BJ (cell line): ENCODE results near the gene CCDC40. TPM values are rescaled to one million over a fixed set of nuclear protein-coding genes. Genes with fewer than 3 reads are reported as not detected.

ENCODE experiments used
- CTCF ChIA-PET: fragments of 350-600 bp; formaldehyde crosslinking; extraction: SDS; loops from one replicate; lab custom pipeline; 2021; ENCODE audit warnings: antibody characterized with exemption, inconsistent platforms; lab: Yijun Ruan, JAX
- POLR2A ChIA-PET: fragments of 300-600 bp; sonication (Branson Sonifier 250); formaldehyde crosslinking; extraction: SDS; loops from one replicate; lab custom pipeline; 2021; ENCODE audit warnings: antibody characterized with exemption; lab: Charles Lee
- DNase-seq: peaks from one replicate; pipeline ENCODE4 v3.0.0-alpha.2; 2011; ENCODE audit warnings: low read depth
- H3K27me3 ChIP-seq: 2 replicates; pipeline ENCODE4 v1.6.0; 2011; ENCODE audit warnings: low read length; ENCODE audit not compliant: control insufficient read depth, insufficient read depth
- H3K36me3 ChIP-seq: 2 replicates; pipeline ENCODE4 v1.5.1; 2011; ENCODE audit warnings: low read length; ENCODE audit not compliant: control insufficient read depth, insufficient read depth
- H3K4me3 ChIP-seq: 2 replicates; pipeline ENCODE4 v1.5.1; 2011; ENCODE audit warnings: low read depth, mild to moderate bottlenecking, control low read depth, low read length
- CTCF ChIP-seq: IDR thresholded peaks from 2 replicates; pipeline ENCODE4 v1.5.1; 2011; ENCODE audit warnings: low read depth, mild to moderate bottlenecking, control low read depth, inconsistent platforms, low read length, moderate library complexity; ENCODE audit not compliant: insufficient read depth
- polyA plus RNA-seq: library from polyadenylated mRNA; depleted of rRNA; stranded (reverse); fragments of >200 nt; gene quantifications from 2 replicates; pipeline ENCODE4 v1.2.3, GENCODE V29; 2011

Gene CCDC40
- polyA plus RNA-seq, 1 experiment, result 3.1 TPM

- Histone ChIP-seq H3K36me3 (no peaks in the 10 kb centered on the region; the same call in none of the 2 replicates), H3K4me3 (no peak overlapping the region), H3K27me3 (no peaks in the 10 kb centered on the region)
- POLR2A ChIA-PET, result interaction anchor here (0.7 kb wide), 1 partner anchor 14 kb away, joined by 4 read pairs; the partner anchor contains the start of gene GAA
- no peak for DNase-seq
- TF ChIP-seq CTCF, result no peak
- CTCF ChIA-PET, result interaction anchor here (1.5 to 1.6 kb wide), 2 partner anchors 9 to 13 kb away, joined by 5 to 7 read pairs; partner anchors contain the start of gene GAA
Measured at GRCh38 chr17:80114758-80115157, 78.3 kb downstream of the CCDC40 start.

GRCh38 chr17:80115159-80115558, 78.7 kb downstream of the CCDC40 start:
- ChIA-PET CTCF (interaction anchor here (1.5 to 2.0 kb wide), 3 partner anchors 9 to 28 kb away, joined by 3 to 7 read pairs (median 7); partner anchors contain the start of gene GAA), POLR2A (interaction anchor here (0.7 kb wide), 1 partner anchor 14 kb away, joined by 4 read pairs; the partner anchor contains the start of gene GAA)
- no peak for DNase-seq
- no peak overlapping the region for H3K4me3 ChIP-seq
- H3K27me3 ChIP-seq, result no peaks in the 10 kb centered on the region
- no peaks in the 10 kb centered on the region; the same call in none of the 2 replicates for H3K36me3 ChIP-seq
- no peak for TF ChIP-seq CTCF

GRCh38 chr17:80116276-80116920, 80.0 kb downstream of the CCDC40 start:
- DNase-seq, result no peak
- POLR2A ChIA-PET, result no interaction called here

GRCh38 chr17:80116921-80117380, 80.5 kb downstream of the CCDC40 start:
- no peak for TF ChIP-seq CTCF
- POLR2A ChIA-PET, result no interaction called here
- no peak overlapping the region for H3K4me3 ChIP-seq
- CTCF ChIA-PET, result interaction anchor here (1.6 to 2.0 kb wide), 2 partner anchors 15 to 26 kb away, joined by 3 to 7 read pairs; partner anchors contain the start of gene GAA
- no peaks in the 10 kb centered on the region for H3K27me3 ChIP-seq
- no peak for DNase-seq
- H3K36me3 ChIP-seq, result no peaks in the 10 kb centered on the region; the same call in none of the 2 replicates

More at GRCh38 chr17:80116276-80116920, 80.0 kb downstream of the CCDC40 start:
- no peak for TF ChIP-seq CTCF
- H3K36me3 ChIP-seq, result no peaks in the 10 kb centered on the region; the same call in none of the 2 replicates
- H3K4me3 ChIP-seq, result no peak overlapping the region
- H3K27me3 ChIP-seq, result no peaks in the 10 kb centered on the region
- CTCF ChIA-PET, result interaction anchor here (1.2 to 2.0 kb wide), 3 partner anchors 9 to 26 kb away, joined by 3 to 7 read pairs (median 3); partner anchors contain the start of gene GAA
